KOPT-K1 (cell line): ENCODE measurements around the gene LDLRAD4.
"Not testable (repeated sequence)": the region's sequence is repeated elsewhere in the genome, so short reads cannot be mapped to it uniquely, and the experiment has no call there.

Source experiments
- H3K27ac ChIP-seq: fragments of 200-600 bp; sonication (generic); 2 replicates; pipeline ENCODE4 v1.5.1; 2016; ENCODE audit warnings: antibody characterized with exemption, mild to moderate bottlenecking, low read depth, low read length; ENCODE audit not compliant: poor library complexity, severe bottlenecking
- H3K36me3 ChIP-seq: fragments of 200-600 bp; sonication (generic); 2 replicates; pipeline ENCODE4 v1.5.1; 2017; ENCODE audit warnings: antibody characterized with exemption, mild to moderate bottlenecking, low read length, moderate library complexity; ENCODE audit not compliant: insufficient read depth
- H3K9me3 ChIP-seq: fragments of 200-600 bp; sonication (generic); 2 replicates; pipeline ENCODE4 v1.5.1; 2017; ENCODE audit warnings: antibody characterized with exemption, low read length, mild to moderate bottlenecking; ENCODE audit not compliant: insufficient read depth, poor library complexity, severe bottlenecking

LDLRAD4 gene

GRCh38 chr18:13337369-13337768, 118.8 kb downstream of the LDLRAD4 start:
- peaks cover 48% of the 10 kb centered on the region for H3K9me3 ChIP-seq
- H3K27ac ChIP-seq = peak overlapping the region; percentile 29
- H3K36me3 ChIP-seq = 0 out of 2 replicates have a peak, but pooled peaks cover 5% of the 10 kb centered on the region

- Histone ChIP-seq H3K9me3 (peaks cover 53% of the 10 kb centered on the region), H3K36me3 (0 out of 2 replicates have a peak, but pooled peaks cover 5% of the 10 kb centered on the region), H3K27ac (peak overlapping the region; percentile 29)
These were observed 119.8 kb downstream of the LDLRAD4 start for GRCh38 chr18:13338318-13338717.

GRCh38 chr18:13339653-13340052, 121.1 kb downstream of the LDLRAD4 start:
- Histone ChIP-seq H3K36me3 (0 out of 2 replicates have a peak, but pooled peaks cover 5% of the 10 kb centered on the region), H3K27ac (peak overlapping the region; percentile 0), H3K9me3 (peaks cover 40% of the 10 kb centered on the region)

GRCh38 chr18:13346449-13346848, 127.9 kb downstream of the LDLRAD4 start:
- H3K9me3 ChIP-seq = peaks cover 44% of the 10 kb centered on the region
- not testable (repeated sequence) for H3K36me3 ChIP-seq, H3K27ac ChIP-seq

GRCh38 chr18:13353084-13353823, 134.7 kb downstream of the LDLRAD4 start:
- Histone ChIP-seq H3K27ac (peak overlapping the region; percentile 76), H3K36me3 (no peaks in the 10 kb centered on the region), H3K9me3 (peaks cover 20% of the 10 kb centered on the region)

- Histone ChIP-seq H3K36me3 (no peaks in the 10 kb centered on the region), H3K27ac (peak overlapping the region; percentile 76), H3K9me3 (peaks cover 10% of the 10 kb centered on the region)
These were observed 135.8 kb downstream of the LDLRAD4 start for GRCh38 chr18:13354402-13354801.

GRCh38 chr18:13356032-13356431, 137.5 kb downstream of the LDLRAD4 start:
- H3K36me3 ChIP-seq = no peaks in the 10 kb centered on the region
- H3K27ac ChIP-seq = no peak overlapping the region
- H3K9me3 ChIP-seq = no peaks in the 10 kb centered on the region

GRCh38 chr18:13357289-13357688, 138.7 kb downstream of the LDLRAD4 start:
- Histone ChIP-seq H3K27ac (no peak overlapping the region), H3K36me3 (no peaks in the 10 kb centered on the region), H3K9me3 (no peaks in the 10 kb centered on the region)

- Histone ChIP-seq H3K27ac (peak overlapping the region; percentile 4), H3K36me3 (no peaks in the 10 kb centered on the region), H3K9me3 (no peaks in the 10 kb centered on the region)
These were observed 140.7 kb downstream of the LDLRAD4 start for GRCh38 chr18:13359210-13359609.

- Histone ChIP-seq H3K27ac (peak overlapping the region; percentile 7), H3K36me3 (no peaks in the 10 kb centered on the region), H3K9me3 (no peaks in the 10 kb centered on the region)
These were observed 142.9 kb downstream of the LDLRAD4 start for GRCh38 chr18:13361431-13361830.

- H3K9me3 ChIP-seq = no peaks in the 10 kb centered on the region
- H3K36me3 ChIP-seq = no peaks in the 10 kb centered on the region
- H3K27ac ChIP-seq = peak overlapping the region; percentile 7
These were observed 143.5 kb downstream of the LDLRAD4 start for GRCh38 chr18:13362051-13362450.

GRCh38 chr18:13362607-13363006, 144.0 kb downstream of the LDLRAD4 start:
- no peak overlapping the region for H3K27ac ChIP-seq
- no peaks in the 10 kb centered on the region for H3K36me3 ChIP-seq
- H3K9me3 ChIP-seq = no peaks in the 10 kb centered on the region

GRCh38 chr18:13363359-13363758, 144.8 kb downstream of the LDLRAD4 start:
- Histone ChIP-seq H3K9me3 (no peaks in the 10 kb centered on the region), H3K36me3 (no peaks in the 10 kb centered on the region), H3K27ac (no peak overlapping the region)

- H3K9me3 ChIP-seq = no peaks in the 10 kb centered on the region
- peak overlapping the region; percentile 5 for H3K27ac ChIP-seq
- no peaks in the 10 kb centered on the region for H3K36me3 ChIP-seq
These were observed 146.2 kb downstream of the LDLRAD4 start for GRCh38 chr18:13364721-13365205.

GRCh38 chr18:13366131-13366530, 147.6 kb downstream of the LDLRAD4 start:
- Histone ChIP-seq H3K27ac (peak overlapping the region; percentile 46), H3K36me3 (no peaks in the 10 kb centered on the region), H3K9me3 (no peaks in the 10 kb centered on the region)

- no peaks in the 10 kb centered on the region for H3K36me3 ChIP-seq
- peak overlapping the region; percentile 46 for H3K27ac ChIP-seq
- H3K9me3 ChIP-seq = no peaks in the 10 kb centered on the region
These were observed 148.0 kb downstream of the LDLRAD4 start for GRCh38 chr18:13366541-13366940.
